HG02623 (cell line): Measurements from ENCODE around the gene CHST13.

Source experiments
- ATAC-seq: cut with Tn5 transposase; IDR thresholded peaks from one replicate; pipeline ENCODE4 v1.9.1; 2021; ENCODE audit warnings: moderate library complexity; ENCODE audit not compliant: unreplicated experiment

Gene CHST13

DNA sequence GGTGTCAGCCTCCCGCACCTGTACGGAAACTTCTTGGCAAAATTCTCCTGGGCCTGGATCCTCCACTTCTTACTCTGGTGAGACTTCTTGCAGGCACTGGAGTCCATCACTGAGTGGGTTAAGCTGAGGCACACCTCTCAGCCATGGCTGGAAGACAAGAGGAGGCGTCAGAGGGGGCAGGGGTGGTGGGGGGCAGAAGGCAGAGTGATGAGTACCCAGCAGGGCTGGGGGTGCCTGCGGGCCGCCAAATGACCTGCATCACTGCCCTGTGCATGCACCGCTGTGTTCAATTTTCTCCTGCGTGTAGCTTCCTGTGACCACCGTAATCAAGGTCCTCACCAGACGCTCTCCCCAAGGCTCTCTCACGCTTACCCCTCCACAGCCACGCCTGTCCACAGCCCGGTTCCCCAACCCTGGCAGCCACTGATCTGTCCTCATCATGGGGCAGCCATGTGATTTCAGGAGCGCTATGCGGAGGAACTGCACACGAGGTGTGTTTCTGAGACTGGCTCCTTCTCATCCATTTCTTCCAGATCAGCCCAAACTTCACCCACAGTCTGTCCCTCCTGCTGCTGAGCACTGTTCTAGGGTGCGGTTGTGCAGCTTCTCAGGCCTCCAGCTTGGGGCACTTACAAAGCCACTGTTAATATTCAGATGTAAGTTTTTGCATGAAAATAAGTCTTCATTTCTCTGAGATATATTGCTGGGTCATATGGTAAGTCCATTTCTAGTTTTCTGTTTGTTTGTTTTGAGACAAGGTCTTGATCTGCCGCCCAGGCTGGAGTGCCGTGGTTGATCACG, 29.5 kb downstream of the CHST13 start:
- ATAC-seq = no peak

DNA sequence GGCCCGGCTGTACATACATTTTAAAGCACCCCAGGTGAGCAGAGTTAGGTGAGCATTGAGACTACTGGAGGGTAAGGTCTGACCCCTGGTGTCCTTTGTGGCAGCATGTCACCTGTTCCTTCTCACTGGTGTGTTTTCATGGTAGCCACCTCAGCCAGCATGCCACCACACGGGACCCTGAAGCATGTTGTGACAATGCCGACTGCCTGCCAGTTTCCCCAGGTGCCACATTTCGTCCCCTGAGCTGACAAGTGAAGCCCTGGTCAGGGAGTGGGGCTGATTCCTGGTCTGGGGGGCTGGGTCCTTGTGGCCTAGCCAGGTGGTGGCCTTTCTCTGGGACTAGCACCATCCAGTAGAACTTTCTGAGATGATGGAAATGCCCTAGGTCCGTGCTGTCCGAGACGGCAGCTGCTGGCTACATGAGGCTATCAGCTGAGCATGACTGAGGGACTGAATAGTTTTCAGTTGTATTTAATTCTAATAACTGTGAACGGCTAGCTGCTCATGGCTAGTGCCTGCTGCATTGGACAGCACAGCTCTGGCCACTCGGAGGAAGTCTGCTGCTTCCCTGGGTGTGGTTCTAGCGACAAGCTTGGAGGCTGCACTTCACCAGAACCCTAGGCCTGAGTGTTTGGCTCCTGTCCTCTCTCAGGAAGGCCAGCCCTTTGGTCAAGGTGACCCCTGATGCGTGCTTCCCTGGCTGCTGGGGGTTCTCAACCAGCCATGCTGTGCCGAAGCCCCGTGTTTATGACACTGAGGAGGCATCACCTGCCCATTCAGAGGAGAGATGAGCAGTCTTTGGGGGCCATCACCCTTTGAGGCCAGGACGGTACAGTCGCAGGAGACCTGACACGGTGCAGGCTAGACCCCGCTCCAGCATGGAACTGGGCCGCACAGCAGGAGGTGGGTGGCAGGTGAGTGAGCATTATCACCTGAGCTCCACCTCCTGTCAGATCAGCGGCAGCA, 30.9 kb downstream of the CHST13 start:
- no peak for ATAC-seq

GRCh38 chr3:126555795-126556636, 32.1 kb downstream of the CHST13 start:
- ATAC-seq = no peak

DNA sequence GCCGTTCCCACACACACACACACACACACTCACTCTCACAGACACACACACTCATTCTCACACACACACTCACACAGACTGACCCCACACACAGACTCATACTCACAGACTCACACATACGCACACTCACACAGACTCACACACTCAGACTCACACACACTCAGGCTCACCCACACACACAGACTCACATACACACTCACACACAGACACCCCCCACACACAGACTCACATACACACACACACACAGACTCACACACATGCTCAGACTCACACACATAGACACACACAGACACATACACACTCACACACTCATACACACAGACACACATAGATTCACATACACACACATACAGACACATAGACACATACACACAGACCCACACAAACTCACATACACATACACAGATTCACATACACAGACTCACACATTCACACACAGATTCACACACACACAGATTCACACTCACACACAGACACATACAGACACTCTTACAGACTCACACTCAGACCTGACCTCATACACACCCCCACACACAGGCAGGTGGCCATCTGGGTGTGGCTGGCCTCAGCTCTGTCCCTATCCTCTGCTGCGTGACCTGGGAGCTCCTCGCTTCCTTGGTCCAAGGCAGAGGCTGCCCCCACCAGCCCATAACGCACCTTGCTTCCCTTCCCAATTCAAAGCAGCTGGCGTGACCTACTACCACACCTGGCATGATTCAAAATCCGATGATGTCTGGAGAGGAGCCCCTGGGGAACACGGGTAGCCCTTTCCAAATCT, 32.9 kb downstream of the CHST13 start:
- ATAC-seq = no peak

DNA sequence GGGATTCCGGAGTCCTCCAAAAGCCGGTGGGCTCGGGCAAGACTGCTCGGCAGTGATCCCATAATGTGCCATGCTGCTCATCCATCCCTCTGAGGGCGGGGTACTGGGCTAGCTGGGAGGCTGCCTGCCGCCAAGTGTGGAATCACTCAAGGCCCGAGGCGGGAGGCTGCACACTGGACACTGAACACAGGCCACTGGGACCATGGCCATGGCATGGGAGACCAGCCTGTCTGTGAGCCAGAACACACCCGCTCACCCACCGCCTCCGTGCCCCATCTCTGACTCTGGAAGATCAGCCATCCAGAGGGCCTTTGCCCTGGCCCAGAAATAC, 33.4 kb downstream of the CHST13 start:
- no peak for ATAC-seq

DNA sequence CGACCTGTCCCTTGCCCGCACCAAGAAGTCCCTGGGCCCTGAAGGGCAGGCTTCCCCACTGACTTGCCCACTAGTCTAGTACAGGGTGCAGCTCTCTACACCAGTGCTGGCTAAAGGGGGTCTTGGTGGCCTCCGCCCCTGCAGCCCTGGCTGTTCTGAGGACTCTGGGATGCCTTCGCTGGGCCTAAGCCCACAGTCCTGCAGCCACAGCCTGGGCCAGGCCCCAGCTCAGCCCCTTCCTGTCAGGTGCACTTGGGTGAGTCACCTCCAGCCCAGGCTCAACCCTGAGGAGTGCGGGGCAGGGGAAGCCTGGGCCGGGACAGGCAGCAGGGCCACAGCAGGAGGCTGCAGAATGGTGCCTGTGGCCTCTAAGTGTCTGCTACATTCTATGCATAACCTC, 33.8 kb downstream of the CHST13 start:
- ATAC-seq = no peak

DNA sequence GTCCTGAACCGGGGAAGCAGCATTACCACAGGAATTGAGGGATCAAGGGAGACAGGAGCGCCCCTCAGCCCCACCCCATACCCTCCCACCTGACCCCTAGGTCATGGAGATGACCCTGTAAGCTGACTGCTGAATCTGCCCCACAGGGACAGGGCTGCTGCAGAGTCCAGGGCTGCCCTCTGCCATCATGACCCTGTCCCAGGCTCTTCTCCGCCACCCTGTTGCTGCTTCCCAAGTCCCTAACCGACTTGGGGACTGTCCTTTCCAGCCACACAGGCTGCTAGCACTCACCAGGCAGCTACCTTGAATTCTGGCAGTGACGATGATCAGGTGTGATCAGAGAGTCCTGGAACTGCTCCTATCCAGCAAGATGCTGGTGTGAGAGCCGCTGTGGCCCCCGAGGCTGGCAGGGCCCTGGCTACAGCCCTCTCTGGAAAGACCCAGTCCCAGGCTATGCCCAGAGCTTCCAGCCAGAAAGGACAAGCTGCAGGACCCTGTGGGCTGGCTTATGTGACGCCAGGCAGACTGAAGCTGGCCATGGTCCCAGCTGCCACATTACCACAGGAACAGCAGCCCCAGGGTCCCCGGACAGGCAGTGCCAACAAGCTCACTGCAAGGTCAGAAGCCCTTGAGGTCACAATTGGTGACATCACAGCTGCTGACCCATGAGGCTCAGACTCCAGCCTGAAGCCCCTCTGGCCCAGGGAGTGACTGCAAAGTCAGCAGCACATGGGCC, 34.5 kb downstream of the CHST13 start, which contains the start of gene C3orf22:
TSS of gene C3orf22 (minus strand) at position 597 of the 736 bp plus-strand sequence. CDS start 5,542 bp downstream, outside the sequence.
- ATAC-seq = no peak

GRCh38 chr3:126562737-126563276, 38.9 kb downstream of the CHST13 start:
- ATAC-seq = no peak

DNA sequence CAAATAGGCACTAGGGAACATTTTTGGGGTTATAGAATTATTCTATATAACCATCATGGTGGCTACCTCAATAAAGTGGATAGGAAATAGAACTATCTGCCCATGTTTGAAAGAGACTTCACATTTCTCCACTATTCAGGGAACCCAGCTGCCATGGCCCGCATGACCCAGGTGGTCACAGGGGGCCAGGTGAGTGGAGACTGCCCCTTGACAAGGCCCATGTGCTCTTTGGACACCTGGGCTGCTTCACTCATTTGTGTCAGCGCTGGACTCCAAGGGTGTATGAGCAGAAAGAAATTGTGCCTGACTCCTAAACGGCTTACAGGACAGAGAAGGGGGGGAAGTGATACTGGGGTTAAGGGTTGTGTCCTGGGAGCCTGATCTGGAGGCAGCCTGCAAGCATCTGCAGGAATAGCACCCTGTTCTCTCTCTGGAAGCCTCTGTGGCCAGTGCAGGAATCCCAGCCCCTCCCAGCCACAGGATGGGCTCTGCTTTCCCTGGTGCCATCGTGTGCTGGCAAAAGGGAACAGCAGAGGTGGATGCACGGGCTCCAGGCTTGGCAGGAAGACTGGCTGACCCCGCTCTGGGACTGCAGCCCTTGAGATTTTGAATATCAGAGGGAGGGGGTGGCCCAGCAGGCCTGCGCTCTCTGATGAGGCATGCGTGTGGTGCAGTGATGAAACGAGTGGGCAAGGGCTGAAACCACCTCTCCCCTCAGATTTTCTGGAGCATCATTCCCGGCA, 43.9 kb downstream of the CHST13 start:
- no peak for ATAC-seq

DNA sequence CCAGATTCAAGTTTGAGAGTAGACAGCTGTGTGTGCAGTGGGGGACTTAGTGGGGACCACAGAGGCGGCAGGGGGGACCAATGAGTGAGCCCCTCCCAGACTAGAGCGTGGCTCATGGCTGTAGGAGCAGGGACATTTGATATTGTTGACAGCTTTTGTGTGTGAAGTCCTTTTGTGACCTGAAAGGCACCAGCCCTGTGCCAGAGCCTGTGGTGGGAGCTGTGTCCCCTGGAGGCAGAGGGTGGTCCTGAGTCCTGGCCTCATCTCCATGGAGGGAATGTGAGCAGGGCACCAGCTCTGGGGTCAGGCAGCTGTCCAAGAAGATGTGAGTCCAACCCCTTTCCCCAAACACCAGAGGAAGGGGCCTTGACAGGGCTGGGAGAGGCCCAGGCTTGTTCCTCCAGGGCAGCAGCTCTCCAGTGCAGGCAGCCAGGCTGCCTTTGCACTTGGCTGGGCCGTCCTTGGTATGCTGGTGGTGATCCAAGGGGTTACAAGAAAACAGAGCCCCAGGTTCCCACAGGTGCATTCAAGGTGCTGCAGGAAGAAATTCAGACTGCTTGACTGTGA, 44.9 kb downstream of the CHST13 start:
- ATAC-seq = no peak

GRCh38 chr3:126569390-126569975, 45.5 kb downstream of the CHST13 start:
- ATAC-seq = no peak

- ATAC-seq = no peak
Observed at GRCh38 chr3:126570103-126570541, 46.2 kb downstream of the CHST13 start.

GRCh38 chr3:126571078-126571477, 47.1 kb downstream of the CHST13 start:
- ATAC-seq = no peak

DNA sequence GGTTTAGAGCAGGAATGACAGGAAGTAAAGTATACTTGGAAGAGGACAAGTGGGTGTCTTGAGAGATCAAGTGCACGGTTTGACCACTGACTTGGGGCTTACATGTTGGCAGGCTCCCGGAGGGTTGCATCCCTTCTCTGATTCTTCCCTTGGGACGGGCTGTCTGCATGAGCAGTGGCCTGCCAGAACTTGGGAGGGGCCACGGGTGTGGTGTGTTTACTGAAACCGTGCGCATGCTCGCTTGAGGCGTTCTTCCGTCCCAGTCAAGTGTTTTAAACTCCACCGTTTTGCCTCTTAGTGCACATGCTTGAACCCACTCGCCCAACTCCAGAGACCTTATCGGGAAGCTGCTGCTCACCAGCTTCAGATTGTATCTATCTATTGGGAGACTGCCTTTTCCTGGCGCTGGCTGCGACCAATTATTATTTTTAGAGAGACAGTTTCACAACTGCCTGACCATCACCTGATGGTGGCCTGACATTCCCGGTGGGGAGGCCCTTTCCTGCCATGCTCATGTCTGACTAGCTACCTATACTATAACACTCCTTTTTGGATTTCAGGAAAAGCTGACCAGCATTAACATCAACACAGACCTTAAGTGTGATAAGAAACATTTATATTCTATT, 49.6 kb downstream of the CHST13 start:
- no peak for ATAC-seq

- no peak for ATAC-seq
Observed at GRCh38 chr3:126577261-126577660, 53.3 kb downstream of the CHST13 start.

- ATAC-seq = no peak
Observed at GRCh38 chr3:126578702-126579101, 54.7 kb downstream of the CHST13 start.

- no peak for ATAC-seq
Observed at GRCh38 chr3:126580746-126581145, 56.8 kb downstream of the CHST13 start.
